ENCODE data around the gene TAF5L.

The TAF5L gene

DNA sequence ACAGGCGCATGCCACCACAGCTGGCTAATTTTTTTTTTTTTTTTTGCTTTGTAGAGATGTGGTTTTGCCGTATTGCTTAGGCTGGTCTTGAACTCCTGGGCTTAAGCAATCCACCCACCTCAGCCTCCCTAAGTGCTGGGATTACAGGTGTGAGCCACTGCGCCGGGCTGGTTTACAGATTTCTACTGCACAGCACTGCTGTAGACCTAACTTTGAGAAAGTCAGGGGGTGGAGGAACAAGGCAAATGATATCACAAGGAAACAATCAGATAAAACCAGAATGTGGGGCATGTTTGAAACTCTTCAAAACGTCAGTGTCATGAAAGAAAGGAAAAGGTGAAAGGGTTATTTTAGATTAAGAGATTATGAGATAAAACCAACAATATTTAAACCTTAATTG, 45.4 kb upstream of the TAF5L start:
- H3K4me3 ChIP-seq (IDR thresholded peaks at IDR 0.05; ENCODE audit: insufficient read depth, low read depth, low read length), result no peak overlapping the region
- H3K27me3 ChIP-seq (ENCODE audit: insufficient read depth, low read depth), result no peaks in the 10 kb centered on the region
- H3K79me2 ChIP-seq (ENCODE audit: insufficient read depth, low read depth), result no peaks in the 10 kb centered on the region
- no peak overlapping the region for H2AFZ ChIP-seq (ENCODE audit: low read depth)
- no peaks in the 10 kb centered on the region for H4K20me1 ChIP-seq (ENCODE audit: insufficient read depth)
- H3K9ac ChIP-seq, result no peak overlapping the region
- TF ChIP-seq, protein P1, sequence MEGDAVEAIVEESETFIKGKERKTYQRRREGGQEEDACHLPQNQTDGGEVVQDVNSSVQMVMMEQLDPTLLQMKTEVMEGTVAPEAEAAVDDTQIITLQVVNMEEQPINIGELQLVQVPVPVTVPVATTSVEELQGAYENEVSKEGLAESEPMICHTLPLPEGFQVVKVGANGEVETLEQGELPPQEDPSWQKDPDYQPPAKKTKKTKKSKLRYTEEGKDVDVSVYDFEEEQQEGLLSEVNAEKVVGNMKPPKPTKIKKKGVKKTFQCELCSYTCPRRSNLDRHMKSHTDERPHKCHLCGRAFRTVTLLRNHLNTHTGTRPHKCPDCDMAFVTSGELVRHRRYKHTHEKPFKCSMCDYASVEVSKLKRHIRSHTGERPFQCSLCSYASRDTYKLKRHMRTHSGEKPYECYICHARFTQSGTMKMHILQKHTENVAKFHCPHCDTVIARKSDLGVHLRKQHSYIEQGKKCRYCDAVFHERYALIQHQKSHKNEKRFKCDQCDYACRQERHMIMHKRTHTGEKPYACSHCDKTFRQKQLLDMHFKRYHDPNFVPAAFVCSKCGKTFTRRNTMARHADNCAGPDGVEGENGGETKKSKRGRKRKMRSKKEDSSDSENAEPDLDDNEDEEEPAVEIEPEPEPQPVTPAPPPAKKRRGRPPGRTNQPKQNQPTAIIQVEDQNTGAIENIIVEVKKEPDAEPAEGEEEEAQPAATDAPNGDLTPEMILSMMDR (conservative IDR thresholded peaks at IDR 0.05; ENCODE audit: low read depth, low read length), result no peak
- H3K4me2 ChIP-seq, result no peak overlapping the region
- no peaks in the 10 kb centered on the region for H3K36me3 ChIP-seq (ENCODE audit: insufficient read depth)
- H3K27ac ChIP-seq, result no peak overlapping the region
- H3K4me1 ChIP-seq (ENCODE audit: low read depth, poor library complexity, severe bottlenecking), result no peaks in the 10 kb centered on the region

DNA sequence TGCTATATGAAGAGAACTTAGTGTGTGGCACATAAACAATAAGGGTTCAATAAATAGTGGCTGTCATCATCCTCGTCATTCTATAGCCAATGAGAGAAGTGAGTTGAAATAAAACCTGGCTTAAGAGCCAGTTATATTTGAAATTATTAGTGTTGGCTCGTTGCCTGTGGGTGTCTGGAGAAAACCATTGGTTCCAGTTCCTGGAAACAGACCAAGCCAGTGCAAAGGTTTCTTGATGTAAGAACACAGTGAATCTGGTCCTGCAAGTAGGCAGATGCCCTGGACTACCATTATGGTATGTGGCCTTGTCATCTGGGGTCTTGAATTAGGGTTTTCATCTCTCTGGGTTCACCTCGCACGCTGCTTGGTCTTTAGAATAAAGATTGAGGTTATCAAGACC, 43.4 kb upstream of the TAF5L start:
- H3K27me3 ChIP-seq (ENCODE audit: insufficient read depth, low read depth), result no peaks in the 10 kb centered on the region
- TF ChIP-seq, protein P1 (conservative IDR thresholded peaks at IDR 0.05; ENCODE audit: low read depth, low read length), result no peak
- no peaks in the 10 kb centered on the region for H3K36me3 ChIP-seq (ENCODE audit: insufficient read depth)
- no peak overlapping the region for H3K27ac ChIP-seq
- no peak overlapping the region for H2AFZ ChIP-seq (ENCODE audit: low read depth)
- no peak overlapping the region for H3K4me3 ChIP-seq (IDR thresholded peaks at IDR 0.05; ENCODE audit: insufficient read depth, low read depth, low read length)
- H3K79me2 ChIP-seq (ENCODE audit: insufficient read depth, low read depth), result no peaks in the 10 kb centered on the region
- peaks cover 5% of the 10 kb centered on the region for H3K4me1 ChIP-seq (ENCODE audit: low read depth, poor library complexity, severe bottlenecking)
- H3K4me2 ChIP-seq, result no peak overlapping the region
- no peaks in the 10 kb centered on the region for H4K20me1 ChIP-seq (ENCODE audit: insufficient read depth)
- H3K9ac ChIP-seq, result no peak overlapping the region

GRCh38 chr1:229666585-229666984, 40.7 kb upstream of the TAF5L start:
- H3K4me1 ChIP-seq (ENCODE audit: low read depth, poor library complexity, severe bottlenecking), result peaks cover 22% of the 10 kb centered on the region
- no peaks in the 10 kb centered on the region for H3K79me2 ChIP-seq (ENCODE audit: insufficient read depth, low read depth)
- no peaks in the 10 kb centered on the region for H4K20me1 ChIP-seq (ENCODE audit: insufficient read depth)
- no peak overlapping the region for H3K9ac ChIP-seq
- H3K36me3 ChIP-seq (ENCODE audit: insufficient read depth), result no peaks in the 10 kb centered on the region; the same call in 1 of the 2 replicates
- H3K4me2 ChIP-seq, result no peak overlapping the region
- no peaks in the 10 kb centered on the region for H3K27me3 ChIP-seq (ENCODE audit: insufficient read depth, low read depth)
- TF ChIP-seq, protein P1 (conservative IDR thresholded peaks at IDR 0.05; ENCODE audit: low read depth, low read length), result no peak
- H3K4me3 ChIP-seq (IDR thresholded peaks at IDR 0.05; ENCODE audit: insufficient read depth, low read depth, low read length), result no peak overlapping the region
- no peak overlapping the region for H2AFZ ChIP-seq (ENCODE audit: low read depth)
- H3K27ac ChIP-seq, result no peak overlapping the region

GRCh38 chr1:229665912-229666558, 40.1 kb upstream of the TAF5L start:
- Histone ChIP-seq H3K4me3 (IDR thresholded peaks at IDR 0.05; ENCODE audit: insufficient read depth, low read depth, low read length) (no peak overlapping the region), H3K9ac (no peak overlapping the region), H3K4me2 (no peak overlapping the region), H4K20me1 (ENCODE audit: insufficient read depth) (no peaks in the 10 kb centered on the region), H3K4me1 (ENCODE audit: low read depth, poor library complexity, severe bottlenecking) (peaks cover 22% of the 10 kb centered on the region), H2AFZ (ENCODE audit: low read depth) (no peak overlapping the region), H3K27ac (no peak overlapping the region), H3K27me3 (ENCODE audit: insufficient read depth, low read depth) (no peaks in the 10 kb centered on the region), H3K36me3 (ENCODE audit: insufficient read depth) (peaks cover 1% of the 10 kb centered on the region; the same call in 1 of the 2 replicates), H3K79me2 (ENCODE audit: insufficient read depth, low read depth) (no peaks in the 10 kb centered on the region)
- TF ChIP-seq, protein P1 (conservative IDR thresholded peaks at IDR 0.05; ENCODE audit: low read depth, low read length), result no peak
